ENCODE data around the gene UBE3B.
"Not testable (repeated sequence)": the region's sequence is repeated elsewhere in the genome, so short reads cannot be mapped to it uniquely, and the experiment has no call there.

The UBE3B gene

DNA sequence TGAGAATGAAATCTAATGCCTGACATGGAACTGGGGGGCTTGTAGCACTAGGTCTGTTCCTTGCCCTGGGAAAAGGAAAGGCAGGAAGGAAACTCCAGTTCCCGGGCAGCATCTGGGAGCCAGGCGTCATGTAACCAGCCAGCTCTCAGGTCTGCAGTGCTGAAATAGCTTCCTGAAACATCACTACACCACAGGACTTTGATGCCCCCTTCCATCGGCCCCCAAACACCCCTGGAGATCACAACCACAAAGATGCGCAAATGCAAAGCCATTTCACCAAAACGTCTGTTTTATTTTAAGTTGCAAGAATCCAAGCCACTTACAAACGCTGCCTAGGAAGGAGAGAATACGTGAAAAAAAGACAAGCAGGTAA is 41.3 kb upstream of the UBE3B start:
- TF ChIP-seq, protein P1, sequence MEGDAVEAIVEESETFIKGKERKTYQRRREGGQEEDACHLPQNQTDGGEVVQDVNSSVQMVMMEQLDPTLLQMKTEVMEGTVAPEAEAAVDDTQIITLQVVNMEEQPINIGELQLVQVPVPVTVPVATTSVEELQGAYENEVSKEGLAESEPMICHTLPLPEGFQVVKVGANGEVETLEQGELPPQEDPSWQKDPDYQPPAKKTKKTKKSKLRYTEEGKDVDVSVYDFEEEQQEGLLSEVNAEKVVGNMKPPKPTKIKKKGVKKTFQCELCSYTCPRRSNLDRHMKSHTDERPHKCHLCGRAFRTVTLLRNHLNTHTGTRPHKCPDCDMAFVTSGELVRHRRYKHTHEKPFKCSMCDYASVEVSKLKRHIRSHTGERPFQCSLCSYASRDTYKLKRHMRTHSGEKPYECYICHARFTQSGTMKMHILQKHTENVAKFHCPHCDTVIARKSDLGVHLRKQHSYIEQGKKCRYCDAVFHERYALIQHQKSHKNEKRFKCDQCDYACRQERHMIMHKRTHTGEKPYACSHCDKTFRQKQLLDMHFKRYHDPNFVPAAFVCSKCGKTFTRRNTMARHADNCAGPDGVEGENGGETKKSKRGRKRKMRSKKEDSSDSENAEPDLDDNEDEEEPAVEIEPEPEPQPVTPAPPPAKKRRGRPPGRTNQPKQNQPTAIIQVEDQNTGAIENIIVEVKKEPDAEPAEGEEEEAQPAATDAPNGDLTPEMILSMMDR (IDR thresholded peaks at IDR 0.05): no peak
- H3K4me1 ChIP-seq: peaks cover 11% of the 10 kb centered on the region
- no peak overlapping the region for H3K4me3 ChIP-seq (ENCODE audit: low read depth, low read length)
- H3K9me3 ChIP-seq (ENCODE audit: control insufficient read depth, low read length): no peaks in the 10 kb centered on the region
- no peaks in the 10 kb centered on the region for H3K79me2 ChIP-seq
- H3K9ac ChIP-seq: no peak overlapping the region
- H2AFZ ChIP-seq: no peak overlapping the region
- no peaks in the 10 kb centered on the region for H3K27me3 ChIP-seq (ENCODE audit: control insufficient read depth, insufficient read depth, low read length)
- no peaks in the 10 kb centered on the region for H3K36me3 ChIP-seq (ENCODE audit: control insufficient read depth, insufficient read depth, low read length)
- H3K4me2 ChIP-seq (ENCODE audit: low read length): no peak overlapping the region
- no peak overlapping the region for H3K27ac ChIP-seq

DNA sequence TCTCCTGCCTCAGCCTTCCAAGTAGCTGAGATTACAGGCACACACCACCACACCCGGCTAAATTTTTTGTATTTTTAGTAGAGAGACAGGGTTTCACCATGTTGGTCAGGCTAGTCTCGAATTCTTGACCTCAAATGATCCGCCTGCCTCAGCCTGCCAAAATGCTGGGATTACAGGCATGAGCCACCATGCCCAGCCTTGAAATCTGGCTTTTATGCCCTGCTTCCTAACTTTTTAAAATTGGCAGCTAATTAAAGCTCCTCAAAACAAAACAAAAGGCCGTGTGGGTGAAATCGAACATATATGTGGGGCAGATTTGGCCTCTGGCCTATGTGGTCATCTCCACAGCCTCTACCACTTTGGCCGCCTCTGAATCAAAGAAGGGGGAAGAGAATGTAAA is 38.3 kb upstream of the UBE3B start:
- H3K36me3 ChIP-seq (ENCODE audit: control insufficient read depth, insufficient read depth, low read length): no peaks in the 10 kb centered on the region
- TF ChIP-seq, protein P1 (IDR thresholded peaks at IDR 0.05): no peak
- H3K27ac ChIP-seq: no peak overlapping the region
- H3K4me1 ChIP-seq: peaks cover 9% of the 10 kb centered on the region
- H3K4me3 ChIP-seq (ENCODE audit: low read depth, low read length): no peak overlapping the region
- no peaks in the 10 kb centered on the region for H3K79me2 ChIP-seq
- no peaks in the 10 kb centered on the region for H3K9me3 ChIP-seq (ENCODE audit: control insufficient read depth, low read length)
- H3K4me2 ChIP-seq (ENCODE audit: low read length): no peak overlapping the region
- no peak overlapping the region for H2AFZ ChIP-seq
- H3K9ac ChIP-seq: no peak overlapping the region
- no peaks in the 10 kb centered on the region for H3K27me3 ChIP-seq (ENCODE audit: control insufficient read depth, insufficient read depth, low read length)

DNA sequence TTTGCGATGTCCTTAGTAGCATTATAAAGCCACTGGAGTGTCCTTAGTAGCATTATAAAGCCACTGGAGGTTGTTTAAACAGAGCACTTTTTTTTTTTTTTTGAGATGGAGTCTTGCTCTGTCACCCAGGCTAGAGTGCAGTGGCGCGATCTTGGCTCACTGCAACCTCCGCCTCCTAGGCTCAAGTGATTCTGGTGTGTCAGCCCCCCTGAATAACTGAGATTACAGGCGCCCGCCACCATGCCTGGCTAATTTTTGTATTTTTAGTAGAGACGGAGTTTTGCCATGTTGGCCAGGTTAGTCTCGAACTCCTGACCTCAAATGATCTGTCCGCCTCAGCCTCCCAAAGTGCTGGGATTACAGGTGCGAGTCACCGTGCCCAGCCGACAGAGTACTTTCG is 37.5 kb upstream of the UBE3B start:
- H3K4me3 ChIP-seq (ENCODE audit: low read depth, low read length); H3K4me1 ChIP-seq; H3K27me3 ChIP-seq (ENCODE audit: control insufficient read depth, insufficient read depth, low read length); H2AFZ ChIP-seq; H3K27ac ChIP-seq; H3K36me3 ChIP-seq (ENCODE audit: control insufficient read depth, insufficient read depth, low read length); H3K9ac ChIP-seq; H3K79me2 ChIP-seq; H3K9me3 ChIP-seq (ENCODE audit: control insufficient read depth, low read length); H3K4me2 ChIP-seq (ENCODE audit: low read length): not testable (repeated sequence)

DNA sequence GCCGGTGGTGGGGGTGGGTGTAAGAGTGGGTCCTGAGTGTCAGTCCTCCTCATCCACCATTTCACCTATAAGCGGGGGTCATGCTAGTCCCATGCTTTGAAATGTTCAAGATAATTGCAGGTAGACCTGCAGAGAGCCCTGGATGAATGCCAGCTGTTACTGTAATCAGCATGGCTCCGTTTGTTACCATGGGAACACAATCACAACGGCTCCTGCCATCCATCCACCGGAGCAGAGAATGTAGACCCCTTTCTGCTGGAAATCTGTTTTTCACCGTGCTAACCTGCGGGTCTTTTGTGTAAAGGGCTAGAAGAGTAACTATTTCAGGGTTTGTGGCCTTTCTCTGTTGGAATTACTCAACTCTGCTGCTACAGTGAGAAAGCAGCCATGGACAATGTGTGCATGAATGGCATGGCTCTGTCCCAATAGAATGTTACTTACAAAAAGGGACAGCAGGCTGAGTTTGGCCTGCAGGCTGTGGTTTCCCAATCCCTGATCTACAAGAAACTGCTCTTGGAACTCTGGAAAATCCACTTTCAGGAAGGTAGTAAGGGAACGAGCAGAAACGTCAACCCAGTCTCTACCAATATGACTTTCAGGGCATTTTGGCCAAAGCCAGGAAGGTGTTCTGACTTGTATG is 36.5 kb upstream of the UBE3B start:
- H3K27me3 ChIP-seq (ENCODE audit: control insufficient read depth, insufficient read depth, low read length): no peaks in the 10 kb centered on the region
- no peak overlapping the region for H3K4me2 ChIP-seq (ENCODE audit: low read length)
- no peak overlapping the region for H3K9ac ChIP-seq
- no peak overlapping the region for H3K27ac ChIP-seq
- H3K9me3 ChIP-seq (ENCODE audit: control insufficient read depth, low read length): no peaks in the 10 kb centered on the region
- H3K79me2 ChIP-seq: no peaks in the 10 kb centered on the region
- TF ChIP-seq, protein P1 (IDR thresholded peaks at IDR 0.05): no peak
- no peaks in the 10 kb centered on the region for H3K36me3 ChIP-seq (ENCODE audit: control insufficient read depth, insufficient read depth, low read length)
- H3K4me3 ChIP-seq (ENCODE audit: low read depth, low read length): no peak overlapping the region
- H2AFZ ChIP-seq: no peak overlapping the region
- no peaks in the 10 kb centered on the region for H3K4me1 ChIP-seq

DNA sequence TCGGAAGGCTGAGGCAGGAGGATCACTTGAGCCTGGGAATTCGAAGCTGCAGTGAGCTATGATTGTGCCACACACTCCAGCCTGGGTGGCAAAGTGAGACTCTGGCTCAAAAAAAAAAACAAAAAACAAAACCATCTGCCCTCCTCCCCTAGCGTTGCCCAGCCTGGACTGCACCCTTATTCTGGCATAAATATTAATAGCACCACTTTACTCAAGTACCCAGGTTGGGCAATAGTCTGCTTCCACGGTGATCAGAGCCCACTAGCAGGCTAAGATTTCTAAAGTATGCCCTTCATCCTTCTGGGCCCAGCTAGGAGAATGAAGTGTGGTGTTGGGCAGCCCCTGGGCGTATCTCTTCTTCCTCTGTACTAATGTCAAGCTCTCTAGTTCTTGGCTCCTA is 33.6 kb upstream of the UBE3B start:
- Histone ChIP-seq H2AFZ (no peak overlapping the region), H3K4me2 (ENCODE audit: low read length) (no peak overlapping the region), H3K4me1 (no peaks in the 10 kb centered on the region), H3K9me3 (ENCODE audit: control insufficient read depth, low read length) (no peaks in the 10 kb centered on the region), H3K36me3 (ENCODE audit: control insufficient read depth, insufficient read depth, low read length) (no peaks in the 10 kb centered on the region), H3K4me3 (ENCODE audit: low read depth, low read length) (no peak overlapping the region), H3K9ac (no peak overlapping the region), H3K79me2 (no peaks in the 10 kb centered on the region), H3K27me3 (ENCODE audit: control insufficient read depth, insufficient read depth, low read length) (no peaks in the 10 kb centered on the region), H3K27ac (no peak overlapping the region)
- TF ChIP-seq, protein P1 (IDR thresholded peaks at IDR 0.05): no peak
